ENCODE data around the gene MAGEA3. TPM values are rescaled to one million over a fixed set of nuclear protein-coding genes. Genes with fewer than 3 reads are reported as not detected.

The MAGEA3 gene
- total and polyA plus RNA-seq, 2 donors (not counting 1 experiment from before 2014, with no cell fraction given): not detected

GRCh38 chrX:152652467-152652866, 46.1 kb upstream of the MAGEA3 start:
- 100% methylated on average over 6 of the region's 16 CpGs for WGBS (ENCODE audit: insufficient coverage)
- Mint-ChIP-seq H3K9me3 (ENCODE audit: insufficient read depth) (no peaks in the 10 kb centered on the region), H3K27ac (no peak overlapping the region), H3K4me1 (no peaks in the 10 kb centered on the region), H3K4me3 (no peak overlapping the region), H3K27me3 (no peaks in the 10 kb centered on the region)
- no peaks in the 10 kb centered on the region for H4K20me1 ChIP-seq (ENCODE audit: control insufficient read depth, insufficient read depth, low read length, poor library complexity, severe bottlenecking)
- ATAC-seq (ENCODE audit: low read depth): no peak
- no peak overlapping the region for H3K27ac ChIP-seq (ENCODE audit: low read length in 2 of 2)
- CTCF ChIA-PET: no interaction called here
- H3K4me2 ChIP-seq (replicated peaks; ENCODE audit: low read depth, low read length, poor library complexity, severe bottlenecking): no peak overlapping the region
- no peak overlapping the region for H3K4me3 ChIP-seq (ENCODE audit: control extremely low read depth in 1 of 5, extremely low read depth in 1 of 5, insufficient read depth in 1 of 5, low read depth in 2 of 5, low read length in 4 of 5)
- H3K9ac ChIP-seq (ENCODE audit: low read length): no peak overlapping the region
- no peaks in the 10 kb centered on the region for H3K79me2 ChIP-seq (ENCODE audit: control insufficient read depth, insufficient read depth, low read length)
- TF ChIP-seq EZH2 (IDR thresholded peaks at IDR 0.05; ENCODE audit: borderline replicate concordance, insufficient read depth, low read depth, low read length, poor library complexity, severe bottlenecking) (no peak), CTCF (IDR thresholded peaks at IDR 0.05) (no peak)
- no peaks in the 10 kb centered on the region for H3K9me3 ChIP-seq (ENCODE audit: control extremely low read depth in 1 of 3, control insufficient read depth in 2 of 3, insufficient read depth in 1 of 3, low read length in 2 of 3)
- intact Hi-C loops (cut with micrococcal nuclease): no loop called here
- no peaks in the 10 kb centered on the region for H3K27me3 ChIP-seq (replicated peaks in 1 of 4; ENCODE audit: control extremely low read depth in 1 of 4, control insufficient read depth in 3 of 4, insufficient read depth in 4 of 4, low read length in 3 of 4)
- POLR2A ChIA-PET: no interaction called here
- no peak for DNase-seq
- no peaks in the 10 kb centered on the region for H3K4me1 ChIP-seq (ENCODE audit: control insufficient read depth in 2 of 2, insufficient read depth in 2 of 2, low read length in 2 of 2)
- H3K36me3 ChIP-seq (replicated peaks in 1 of 2; ENCODE audit: control extremely low read depth in 1 of 2, control insufficient read depth in 1 of 2, extremely low read depth in 1 of 2, insufficient read depth in 2 of 2, low read length in 1 of 2): no peaks in the 10 kb centered on the region
- H2AFZ ChIP-seq (ENCODE audit: insufficient read depth, low read depth, low read length, poor library complexity, severe bottlenecking): no peak overlapping the region

GRCh38 chrX:152656087-152656486, 42.5 kb upstream of the MAGEA3 start:
- Histone ChIP-seq H3K27me3 (replicated peaks in 1 of 4; ENCODE audit: control extremely low read depth in 1 of 4, control insufficient read depth in 3 of 4, insufficient read depth in 4 of 4, low read length in 3 of 4) (no peaks in the 10 kb centered on the region), H3K4me3 (ENCODE audit: control extremely low read depth in 1 of 5, extremely low read depth in 1 of 5, insufficient read depth in 1 of 5, low read depth in 2 of 5, low read length in 4 of 5) (no peak overlapping the region), H2AFZ (ENCODE audit: insufficient read depth, low read depth, low read length, poor library complexity, severe bottlenecking) (no peak overlapping the region), H3K79me2 (ENCODE audit: control insufficient read depth, insufficient read depth, low read length) (no peaks in the 10 kb centered on the region), H3K27ac (ENCODE audit: low read length in 2 of 2) (no peak overlapping the region), H3K4me2 (replicated peaks; ENCODE audit: low read depth, low read length, poor library complexity, severe bottlenecking) (no peak overlapping the region), H3K9me3 (ENCODE audit: control extremely low read depth in 1 of 3, control insufficient read depth in 2 of 3, insufficient read depth in 1 of 3, low read length in 2 of 3) (no peaks in the 10 kb centered on the region), H3K4me1 (ENCODE audit: control insufficient read depth in 2 of 2, insufficient read depth in 2 of 2, low read length in 2 of 2) (no peaks in the 10 kb centered on the region), H3K9ac (ENCODE audit: low read length) (no peak overlapping the region), H3K36me3 (replicated peaks in 1 of 2; ENCODE audit: control extremely low read depth in 1 of 2, control insufficient read depth in 1 of 2, extremely low read depth in 1 of 2, insufficient read depth in 2 of 2, low read length in 1 of 2) (no peaks in the 10 kb centered on the region), H4K20me1 (ENCODE audit: control insufficient read depth, insufficient read depth, low read length, poor library complexity, severe bottlenecking) (no peaks in the 10 kb centered on the region)
- no peak overlapping the region for H3K4me3 Mint-ChIP-seq
- H3K9me3 Mint-ChIP-seq (ENCODE audit: insufficient read depth): no peaks in the 10 kb centered on the region
- CTCF ChIA-PET: no interaction called here
- POLR2A ChIA-PET: no interaction called here
- no peak overlapping the region for H3K27ac Mint-ChIP-seq
- no peaks in the 10 kb centered on the region for H3K4me1 Mint-ChIP-seq
- 86% methylated on average over 1 of the region's 4 CpGs for WGBS (ENCODE audit: insufficient coverage)
- ATAC-seq (ENCODE audit: low read depth) (no peak), DNase-seq (no peak)
- intact Hi-C loops (cut with micrococcal nuclease): no loop called here
- TF ChIP-seq EZH2 (IDR thresholded peaks at IDR 0.05; ENCODE audit: borderline replicate concordance, insufficient read depth, low read depth, low read length, poor library complexity, severe bottlenecking) (no peak), CTCF (IDR thresholded peaks at IDR 0.05) (no peak)
- no peaks in the 10 kb centered on the region for H3K27me3 Mint-ChIP-seq

Data from B cell (primary cell).